Mesothelial cell of epicardium (in vitro differentiated cells): ENCODE measurements around the gene WNK4. TPM values are rescaled to one million over a fixed set of nuclear protein-coding genes. Genes with fewer than 3 reads are reported as not detected.
A peak's percentile ranks its signal among the peaks of the same experiment; 100 is the strongest.

Experiments used
- DNase-seq, 2 experiments: peaks; one replicate each; pipeline ENCODE4 v3.0.0; 2021; ENCODE audit warnings: low spot score in 2 of 2; ENCODE audit not compliant: unreplicated experiment in 2 of 2
- H3K27ac Mint-ChIP-seq: 2 replicates; pipeline ENCODE4 v1.8.0; 2021; ENCODE audit warnings: mixed read lengths
- H3K27me3 Mint-ChIP-seq: 2 replicates; pipeline ENCODE4 v1.8.0; 2021; ENCODE audit warnings: low read depth, mixed read lengths
- H3K36me3 Mint-ChIP-seq: 2 replicates; pipeline ENCODE4 v1.8.0; 2021; ENCODE audit warnings: mixed read lengths
- H3K4me1 Mint-ChIP-seq: 2 replicates; pipeline ENCODE4 v1.8.0; 2021; ENCODE audit warnings: mixed read lengths
- H3K4me3 Mint-ChIP-seq: 2 replicates; pipeline ENCODE4 v1.8.0; 2021; ENCODE audit warnings: mild to moderate bottlenecking, moderate library complexity, mixed read lengths
- H3K9me3 Mint-ChIP-seq: 2 replicates; pipeline ENCODE4 v1.8.0; 2021; ENCODE audit warnings: mixed read lengths
- total RNA-seq: library from RNA; stranded (reverse); gene quantifications from 3 replicates; pipeline ENCODE4 v1.2.1, GENCODE V29; 2021
- TF ChIP-seq, protein P1 (sequence below): fragments of 200-600 bp; sonication (generic); IDR thresholded peaks from one replicate; pipeline ENCODE4 v1.5.0; 2021; ENCODE audit warnings: antibody characterized with exemption; ENCODE audit not compliant: unreplicated experiment

Gene WNK4
- total RNA-seq, 1 donor from 2014 or later = 1.7 TPM

DNA sequence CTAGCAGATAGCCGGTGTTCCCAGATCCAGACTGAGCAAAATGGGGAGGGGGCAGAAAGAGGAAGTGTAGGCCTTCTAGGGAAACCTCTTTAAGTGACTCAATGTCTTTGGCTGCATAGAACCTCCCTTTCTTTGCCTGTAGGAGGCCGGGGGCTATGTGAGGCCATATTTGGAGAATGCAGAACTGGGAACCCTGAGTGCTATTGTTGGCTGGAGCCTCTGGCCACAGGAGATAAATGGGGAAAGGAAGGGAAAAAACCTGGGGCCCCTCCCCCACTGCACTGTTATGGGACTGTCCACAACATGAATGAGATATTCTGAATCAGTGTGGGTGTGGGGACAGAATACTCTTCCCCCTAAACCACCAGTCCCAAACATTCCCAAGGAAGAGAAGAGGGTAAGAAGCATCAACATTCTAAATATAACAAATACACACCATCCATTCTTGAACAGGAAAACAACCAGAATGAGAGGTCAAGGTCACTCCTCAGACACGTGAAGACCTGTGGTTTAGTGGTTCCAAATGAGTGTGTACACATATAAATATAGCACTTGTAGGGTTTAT lies 4.8 kb upstream of the WNK4 start:
- Mint-ChIP-seq H3K36me3 (peaks cover 10% of the 10 kb centered on the region), H3K27ac (no peak overlapping the region), H3K27me3 (peaks cover 3% of the 10 kb centered on the region), H3K4me1 (peaks cover 12% of the 10 kb centered on the region), H3K9me3 (no peaks in the 10 kb centered on the region), H3K4me3 (peak overlapping the region; percentile 30)
- TF ChIP-seq, protein P1, sequence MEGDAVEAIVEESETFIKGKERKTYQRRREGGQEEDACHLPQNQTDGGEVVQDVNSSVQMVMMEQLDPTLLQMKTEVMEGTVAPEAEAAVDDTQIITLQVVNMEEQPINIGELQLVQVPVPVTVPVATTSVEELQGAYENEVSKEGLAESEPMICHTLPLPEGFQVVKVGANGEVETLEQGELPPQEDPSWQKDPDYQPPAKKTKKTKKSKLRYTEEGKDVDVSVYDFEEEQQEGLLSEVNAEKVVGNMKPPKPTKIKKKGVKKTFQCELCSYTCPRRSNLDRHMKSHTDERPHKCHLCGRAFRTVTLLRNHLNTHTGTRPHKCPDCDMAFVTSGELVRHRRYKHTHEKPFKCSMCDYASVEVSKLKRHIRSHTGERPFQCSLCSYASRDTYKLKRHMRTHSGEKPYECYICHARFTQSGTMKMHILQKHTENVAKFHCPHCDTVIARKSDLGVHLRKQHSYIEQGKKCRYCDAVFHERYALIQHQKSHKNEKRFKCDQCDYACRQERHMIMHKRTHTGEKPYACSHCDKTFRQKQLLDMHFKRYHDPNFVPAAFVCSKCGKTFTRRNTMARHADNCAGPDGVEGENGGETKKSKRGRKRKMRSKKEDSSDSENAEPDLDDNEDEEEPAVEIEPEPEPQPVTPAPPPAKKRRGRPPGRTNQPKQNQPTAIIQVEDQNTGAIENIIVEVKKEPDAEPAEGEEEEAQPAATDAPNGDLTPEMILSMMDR = no peak
- DNase-seq = no peak

DNA sequence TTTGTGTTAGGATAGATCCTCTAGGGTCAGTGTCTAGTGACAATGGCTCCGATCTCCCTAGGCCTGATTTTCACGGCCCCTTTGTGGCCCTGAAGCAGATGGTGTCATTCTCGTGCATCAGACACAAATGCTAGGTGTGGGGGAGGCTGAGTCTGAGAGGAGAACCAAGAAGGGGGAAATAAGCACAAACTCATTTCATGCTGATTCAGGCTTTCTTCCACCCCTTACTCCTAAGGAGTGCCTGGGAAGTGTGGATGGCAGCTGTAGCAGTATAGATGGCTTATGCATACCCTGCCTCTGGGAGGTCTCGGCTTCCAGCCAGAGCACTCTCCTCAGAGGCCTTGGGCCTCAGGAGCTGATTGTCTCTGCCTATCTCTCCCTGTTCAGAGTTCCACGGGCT lies 1.8 kb upstream of the WNK4 start:
- H3K4me1 Mint-ChIP-seq = peaks cover 14% of the 10 kb centered on the region
- peaks cover 30% of the 10 kb centered on the region for H3K27me3 Mint-ChIP-seq
- DNase-seq = no peak
- H3K9me3 Mint-ChIP-seq = no peaks in the 10 kb centered on the region
- no peak overlapping the region for H3K27ac Mint-ChIP-seq
- H3K4me3 Mint-ChIP-seq = no peak overlapping the region
- TF ChIP-seq, protein P1 = no peak
- H3K36me3 Mint-ChIP-seq = peaks cover 10% of the 10 kb centered on the region

DNA sequence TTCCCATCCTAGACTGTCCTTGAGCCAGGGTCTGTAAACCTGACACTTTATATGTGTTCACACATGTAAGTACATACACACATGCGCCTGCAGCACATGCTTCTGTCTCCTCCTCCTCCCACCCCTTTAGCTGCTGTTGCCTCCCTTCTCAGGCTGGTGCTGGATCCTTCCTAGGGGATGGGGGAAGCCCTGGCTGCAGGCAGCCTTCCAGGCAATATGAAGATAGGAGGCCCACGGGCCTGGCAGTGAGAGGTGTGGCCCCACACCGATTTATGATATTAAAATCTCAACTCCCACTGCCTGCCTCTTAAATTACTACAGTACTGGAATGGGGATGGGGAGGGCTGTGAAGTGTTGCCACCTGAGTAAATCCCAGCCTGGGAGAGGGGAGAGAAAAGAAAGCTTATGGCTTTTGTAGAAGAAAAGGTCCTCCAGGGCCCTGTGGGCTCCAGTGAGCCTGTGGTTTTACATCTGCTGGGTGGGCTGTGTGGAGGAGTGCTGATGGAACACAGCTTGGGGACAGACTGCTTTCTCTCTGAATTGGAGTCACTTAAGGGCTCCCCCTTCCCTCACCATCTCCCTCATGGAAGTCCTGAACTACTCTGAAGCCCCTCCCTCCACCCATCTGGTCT lies 990 bp upstream of the WNK4 start:
- peaks cover 10% of the 10 kb centered on the region for H3K36me3 Mint-ChIP-seq
- H3K4me1 Mint-ChIP-seq = peaks cover 6% of the 10 kb centered on the region
- H3K27me3 Mint-ChIP-seq = peaks cover 36% of the 10 kb centered on the region
- TF ChIP-seq, protein P1 = no peak
- no peaks in the 10 kb centered on the region for H3K9me3 Mint-ChIP-seq
- no peak for DNase-seq
- peak overlapping the region; percentile 55 for H3K4me3 Mint-ChIP-seq
- no peak overlapping the region for H3K27ac Mint-ChIP-seq

DNA sequence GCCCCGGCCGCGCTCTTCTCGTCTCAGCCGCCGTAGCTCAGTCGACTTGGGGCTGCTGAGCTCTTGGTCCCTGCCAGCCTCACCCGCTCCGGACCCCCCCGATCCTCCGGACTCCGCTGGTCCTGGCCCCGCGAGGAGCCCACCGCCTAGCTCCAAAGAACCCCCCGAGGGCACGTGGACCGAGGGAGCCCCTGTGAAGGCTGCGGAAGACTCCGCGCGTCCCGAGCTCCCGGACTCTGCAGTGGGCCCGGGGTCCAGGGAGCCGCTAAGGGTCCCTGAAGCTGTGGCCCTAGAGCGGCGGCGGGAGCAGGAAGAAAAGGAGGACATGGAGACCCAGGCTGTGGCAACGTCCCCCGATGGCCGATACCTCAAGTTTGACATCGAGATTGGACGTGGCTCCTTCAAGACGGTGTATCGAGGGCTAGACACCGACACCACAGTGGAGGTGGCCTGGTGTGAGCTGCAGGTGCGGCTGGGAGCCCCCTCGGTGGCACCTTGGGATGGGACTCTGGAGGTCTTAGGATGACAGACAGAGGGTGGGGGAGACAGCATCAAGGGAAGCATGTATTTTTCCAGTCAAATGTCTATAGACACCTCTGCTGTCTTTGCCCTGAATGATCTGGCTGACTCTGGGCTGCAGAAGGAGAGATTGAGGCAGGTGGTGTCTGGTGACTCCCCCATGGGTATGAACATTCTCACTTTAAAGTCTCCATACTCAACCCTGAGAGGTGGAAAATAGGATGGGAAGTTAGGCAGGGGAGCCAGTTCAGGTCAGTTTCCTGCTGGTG lies 635 bp downstream of the WNK4 start:
- Mint-ChIP-seq H3K9me3 (no peaks in the 10 kb centered on the region), H3K27ac (no peak overlapping the region), H3K36me3 (peaks cover 7% of the 10 kb centered on the region), H3K4me1 (peaks cover 6% of the 10 kb centered on the region), H3K4me3 (peak overlapping the region; percentile 60), H3K27me3 (peaks cover 47% of the 10 kb centered on the region)
- TF ChIP-seq, protein P1 = no peak
- DNase-seq = no peak

DNA sequence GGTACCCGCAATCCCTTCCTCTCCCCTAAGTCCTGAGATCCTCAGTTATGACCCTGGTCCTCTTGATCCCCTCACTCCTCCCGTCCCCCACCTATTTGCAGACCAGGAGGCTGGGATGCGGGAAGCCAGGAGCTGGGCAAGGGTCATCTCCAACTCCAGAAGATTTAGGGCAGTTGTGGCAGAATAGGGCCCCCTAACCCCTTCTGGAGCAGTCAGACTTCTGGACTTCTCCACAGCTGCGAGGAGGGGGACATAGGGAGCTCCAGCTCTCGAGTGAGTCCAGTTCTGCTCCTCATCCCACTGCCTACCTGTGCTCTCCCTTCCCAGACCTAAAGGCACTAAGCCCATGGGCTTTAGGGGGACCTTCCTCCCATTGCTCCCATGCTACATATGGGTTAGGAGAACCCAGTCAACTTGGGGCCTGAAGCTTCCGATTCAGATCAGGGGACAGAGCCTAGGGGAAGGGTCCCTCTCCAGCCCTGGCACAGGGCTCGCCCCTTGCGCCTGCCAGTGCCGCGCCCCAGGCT lies 1.3 kb downstream of the WNK4 start:
- peak overlapping the region; percentile 60 for H3K4me3 Mint-ChIP-seq
- TF ChIP-seq, protein P1 = no peak
- no peak overlapping the region for H3K27ac Mint-ChIP-seq
- peaks cover 48% of the 10 kb centered on the region for H3K27me3 Mint-ChIP-seq
- H3K36me3 Mint-ChIP-seq = peaks cover 7% of the 10 kb centered on the region
- H3K9me3 Mint-ChIP-seq = no peaks in the 10 kb centered on the region
- DNase-seq = no peak
- H3K4me1 Mint-ChIP-seq = peaks cover 6% of the 10 kb centered on the region
